WTC11 (cell line): ENCODE results near the gene LAMA3. TPM values are rescaled to one million over a fixed set of nuclear protein-coding genes. Genes with fewer than 3 reads are reported as not detected.

Source experiments
- ATAC-seq: fragments of 200-7000 bp; cut with Tn5 transposase; 2 replicates; pipeline ENCODE4 v1.10.0; 2021; ENCODE audit warnings: mild to moderate bottlenecking, moderate library complexity
- CTCF ChIA-PET: fragments of 300-600 bp; sonication (Branson Sonifier 250); formaldehyde crosslinking; loops from one replicate; lab custom pipeline; 2021; ENCODE audit warnings: antibody characterized with exemption; lab: Charles Lee
- POLR2A ChIA-PET: fragments of 350-600 bp; sonication (Branson Sonifier 250); formaldehyde crosslinking; loops from one replicate; lab custom pipeline; 2021; ENCODE audit warnings: antibody characterized with exemption; lab: Charles Lee
- DNase-seq: peaks from one replicate; pipeline ENCODE4 v3.0.0; 2021; ENCODE audit warnings: low spot score
- H3K27ac Mint-ChIP-seq: 2 replicates; pipeline ENCODE4 v1.8.0; 2021; ENCODE audit warnings: mixed read lengths
- H3K27me3 Mint-ChIP-seq: 2 replicates; pipeline ENCODE4 v1.8.0; 2021; ENCODE audit warnings: low read depth, mild to moderate bottlenecking, moderate library complexity, mixed read lengths
- H3K36me3 Mint-ChIP-seq: 2 replicates; pipeline ENCODE4 v1.8.0; 2021; ENCODE audit warnings: mixed read lengths
- H3K4me1 Mint-ChIP-seq: 2 replicates; pipeline ENCODE4 v1.8.0; 2022; ENCODE audit warnings: mixed read lengths
- H3K4me3 Mint-ChIP-seq: 2 replicates; pipeline ENCODE4 v1.8.0; 2021; ENCODE audit warnings: mild to moderate bottlenecking, moderate library complexity, mixed read lengths
- H3K9me3 Mint-ChIP-seq: 2 replicates; pipeline ENCODE4 v1.8.0; 2021; ENCODE audit warnings: mixed read lengths
- AR ChIP-seq: fragments of 250-450 bp; sonication (Bioruptor Pico); IDR thresholded peaks from 2 replicates; pipeline ENCODE4 v1.9.0; 2021; ENCODE audit warnings: mild to moderate bottlenecking
- ATF6 ChIP-seq: sonication (generic); formaldehyde crosslinking; IDR thresholded peaks from 2 replicates; pipeline ENCODE4 v1.8.1; 2023; ENCODE audit warnings: mild to moderate bottlenecking, missing genetic modification reagents
- E2F4 ChIP-seq: sonication (generic); formaldehyde crosslinking; IDR thresholded peaks from 2 replicates; pipeline ENCODE4 v1.8.1; 2022; ENCODE audit warnings: low read depth, mild to moderate bottlenecking, moderate library complexity, missing genetic modification reagents, borderline replicate concordance
- ELF4 ChIP-seq: sonication (generic); formaldehyde crosslinking; IDR thresholded peaks from 2 replicates; pipeline ENCODE4 v1.8.1; 2022; ENCODE audit warnings: low read depth, mild to moderate bottlenecking, moderate library complexity, missing genetic modification reagents
- ERG ChIP-seq: fragments of 250-450 bp; sonication (Bioruptor Pico); IDR thresholded peaks from 2 replicates; pipeline ENCODE4 v1.8.0; 2021; ENCODE audit warnings: mild to moderate bottlenecking
- ESRRA ChIP-seq: sonication (generic); formaldehyde crosslinking; IDR thresholded peaks from 2 replicates; pipeline ENCODE4 v1.8.1; 2022; ENCODE audit warnings: mild to moderate bottlenecking, missing genetic modification reagents, borderline replicate concordance
- GTF2I ChIP-seq: fragments of 250-450 bp; sonication (Bioruptor Pico); conservative IDR thresholded peaks from 2 replicates; pipeline ENCODE4 v1.4.0; 2021; ENCODE audit warnings: mild to moderate bottlenecking
- JUN ChIP-seq: sonication (generic); formaldehyde crosslinking; IDR thresholded peaks from 2 replicates; pipeline ENCODE4 v1.8.0; 2023; ENCODE audit warnings: mild to moderate bottlenecking, missing genetic modification reagents
- KAT7 ChIP-seq: sonication (generic); formaldehyde crosslinking; IDR thresholded peaks from 2 replicates; pipeline ENCODE4 v1.8.1; 2023; ENCODE audit warnings: missing genetic modification reagents, mild to moderate bottlenecking, borderline replicate concordance
- NFATC4 ChIP-seq: fragments of 250-450 bp; sonication (Bioruptor Pico); IDR thresholded peaks from 2 replicates; pipeline ENCODE4 v1.9.0; 2021; ENCODE audit warnings: mild to moderate bottlenecking
- PREB ChIP-seq: sonication (generic); formaldehyde crosslinking; IDR thresholded peaks from 2 replicates; pipeline ENCODE4 v1.8.1; 2022; ENCODE audit warnings: mild to moderate bottlenecking, missing genetic modification reagents, moderate library complexity, borderline replicate concordance
- PRRX2 ChIP-seq: fragments of 250-450 bp; sonication (Bioruptor Pico); IDR thresholded peaks from 2 replicates; pipeline ENCODE4 v1.8.0; 2021; ENCODE audit warnings: mild to moderate bottlenecking
- SP1 ChIP-seq: sonication (generic); formaldehyde crosslinking; conservative IDR thresholded peaks from 2 replicates; pipeline ENCODE4 v1.8.1; 2022; ENCODE audit warnings: missing genetic modification reagents
- TEAD4 ChIP-seq: sonication (generic); formaldehyde crosslinking; IDR thresholded peaks from 2 replicates; pipeline ENCODE4 v1.8.0; 2022; ENCODE audit warnings: mild to moderate bottlenecking, missing genetic modification reagents
- USF1 ChIP-seq: sonication (generic); formaldehyde crosslinking; IDR thresholded peaks from 2 replicates; pipeline ENCODE4 v1.8.0; 2022; ENCODE audit warnings: mild to moderate bottlenecking, missing genetic modification reagents
- ZMAT4 ChIP-seq: fragments of 250-450 bp; sonication (Bioruptor Pico); IDR thresholded peaks from 2 replicates; pipeline ENCODE4 v1.9.0; 2021; ENCODE audit warnings: mild to moderate bottlenecking
- ZNF121 ChIP-seq: sonication (generic); formaldehyde crosslinking; IDR thresholded peaks from 2 replicates; pipeline ENCODE4 v1.8.0; 2023; ENCODE audit warnings: missing genetic modification reagents
- ZNF219 ChIP-seq: sonication (generic); formaldehyde crosslinking; IDR thresholded peaks from 2 replicates; pipeline ENCODE4 v1.8.0; 2023; ENCODE audit warnings: missing genetic modification reagents, mild to moderate bottlenecking, borderline replicate concordance
- ZNF263 ChIP-seq: sonication (generic); formaldehyde crosslinking; IDR thresholded peaks from 2 replicates; pipeline ENCODE4 v1.8.1; 2022; ENCODE audit warnings: low read depth, mild to moderate bottlenecking, moderate library complexity, missing genetic modification reagents
- ZNF396 ChIP-seq: fragments of 250-450 bp; sonication (Bioruptor Pico); IDR thresholded peaks from 2 replicates; pipeline ENCODE4 v1.8.0; 2021; ENCODE audit warnings: mild to moderate bottlenecking, moderate library complexity, borderline replicate concordance
- ZNF423 ChIP-seq: fragments of 250-450 bp; sonication (Bioruptor Pico); IDR thresholded peaks from 2 replicates; pipeline ENCODE4 v2.1.2; 2022; ENCODE audit warnings: mild to moderate bottlenecking, moderate library complexity
- ZNF671 ChIP-seq: fragments of 250-450 bp; sonication (Bioruptor Pico); IDR thresholded peaks from 2 replicates; pipeline ENCODE4 v1.8.0; 2021; ENCODE audit warnings: mild to moderate bottlenecking
- total RNA-seq: library from RNA; stranded (reverse); gene quantifications from 3 replicates; pipeline ENCODE4 v1.2.3, GENCODE V29; 2021

The LAMA3 gene
- total RNA-seq, 1 experiment from 2014 or later, result 0.83 TPM

- Mint-ChIP-seq H3K27me3 (no peaks in the 10 kb centered on the region; the same call in 1 of the 2 replicates), H3K27ac (no peak overlapping the region), H3K9me3 (peaks cover 15% of the 10 kb centered on the region), H3K4me3 (no peak overlapping the region), H3K36me3 (0 out of 2 replicates have a peak, but pooled peaks cover 3% of the 10 kb centered on the region), H3K4me1 (no peaks in the 10 kb centered on the region)
- ChIA-PET CTCF (interaction anchor here (1.0 to 1.4 kb wide), 2 partner anchors 10 to 89 kb away, joined by 3 to 4 read pairs; no protein-coding TSS in a partner anchor), POLR2A (no interaction called here)
- DNase-seq (no peak), ATAC-seq (no peak)
- TF ChIP-seq ZNF396 (CRISPR knock-in tag) (no peak), SP1 (CRISPR knock-in tag) (no peak), PRRX2 (CRISPR knock-in tag) (no peak), E2F4 (CRISPR knock-in tag) (no peak), ZNF263 (CRISPR knock-in tag) (no peak), ZNF671 (CRISPR knock-in tag) (no peak), NFATC4 (CRISPR knock-in tag) (no peak), PREB (no peak)
Measured at GRCh38 chr18:23710946-23711345, 21.7 kb downstream of the LAMA3 start.

GRCh38 chr18:23711426-23711825 is 22.2 kb downstream of the LAMA3 start:
- Mint-ChIP-seq H3K36me3 (0 out of 2 replicates have a peak, but pooled peaks cover 3% of the 10 kb centered on the region), H3K27ac (no peak overlapping the region), H3K9me3 (peaks cover 14% of the 10 kb centered on the region), H3K4me1 (peaks cover under 1% of the 10 kb centered on the region), H3K27me3 (no peaks in the 10 kb centered on the region; the same call in 1 of the 2 replicates)
- CTCF ChIA-PET, result interaction anchor here (1.4 kb wide), 1 partner anchor 90 kb away, joined by 4 read pairs; no protein-coding TSS in a partner anchor
- ATAC-seq (no peak), DNase-seq (no peak)
- no peak for TF ChIP-seq ZNF423 (CRISPR knock-in tag)
- TF ChIP-seq JUN (CRISPR knock-in tag), result no peak
- TF ChIP-seq USF1 (CRISPR knock-in tag), result no peak
- TF ChIP-seq ATF6 (CRISPR knock-in tag), result no peak
- TF ChIP-seq ZNF121 (CRISPR knock-in tag), result no peak
- no peak for TF ChIP-seq KAT7
- TF ChIP-seq, all 79 proteins: peak for 0
- no peak overlapping the region for H3K4me3 Mint-ChIP-seq
- POLR2A ChIA-PET, result no interaction called here

- ATAC-seq (no peak), DNase-seq (no peak)
- no peaks in the 10 kb centered on the region for H3K36me3 Mint-ChIP-seq
- CTCF ChIA-PET, result interaction anchor here (0.7 kb wide), 1 partner anchor 137 kb away, joined by 4 read pairs; no protein-coding TSS in a partner anchor
- POLR2A ChIA-PET, result no interaction called here
- H3K27me3 Mint-ChIP-seq, result no peaks in the 10 kb centered on the region; the same call in 1 of the 2 replicates
- H3K27ac Mint-ChIP-seq, result no peak overlapping the region
- no peak overlapping the region for H3K4me3 Mint-ChIP-seq
- peaks cover 7% of the 10 kb centered on the region for H3K9me3 Mint-ChIP-seq
- H3K4me1 Mint-ChIP-seq, result peaks cover 4% of the 10 kb centered on the region
- no peak for TF ChIP-seq ZNF396 (CRISPR knock-in tag)
- no peak for TF ChIP-seq PREB
- no peak for TF ChIP-seq AR
- no peak for TF ChIP-seq TEAD4 (CRISPR knock-in tag)
- TF ChIP-seq ESRRA (CRISPR knock-in tag), result no peak
- no peak for TF ChIP-seq ELF4 (CRISPR knock-in tag)
- TF ChIP-seq ZNF219 (CRISPR knock-in tag), result no peak
- TF ChIP-seq ZMAT4 (CRISPR knock-in tag), result no peak
- TF ChIP-seq GTF2I (CRISPR knock-in tag), result no peak
- TF ChIP-seq ERG, result no peak
Measured at GRCh38 chr18:23712445-23712844, 23.2 kb downstream of the LAMA3 start.
